Measurements from ENCODE around the gene PPP1R12A.

DNA sequence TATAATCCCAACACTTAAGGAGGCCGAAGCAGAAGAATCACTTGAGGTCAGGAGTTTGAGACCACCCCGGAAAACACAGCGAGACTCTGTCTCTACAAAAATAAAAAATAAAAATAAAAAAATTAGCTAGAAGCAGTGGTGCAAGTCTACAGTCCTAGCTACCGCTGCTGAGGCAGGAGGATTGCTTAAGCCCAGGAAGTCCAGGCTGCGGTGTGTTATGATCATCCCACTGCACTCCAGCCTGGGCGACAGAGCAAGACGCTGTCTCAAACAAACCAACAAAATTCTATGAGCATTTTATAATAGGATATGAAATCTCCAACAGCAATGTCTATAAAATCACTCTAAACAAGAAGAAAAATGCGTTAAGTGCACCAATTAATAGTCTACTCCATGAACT is 75.3 kb downstream of the PPP1R12A start:
- TF ChIP-seq POLR2A (IDR thresholded peaks at IDR 0.05; ENCODE audit: low read length) (no peak), RFX5 (IDR thresholded peaks at IDR 0.05) (no peak), EP300 (IDR thresholded peaks at IDR 0.05) (no peak), REST (IDR thresholded peaks at IDR 0.05) (no peak), CBX8 (IDR thresholded peaks at IDR 0.05) (no peak), RAD21 (conservative IDR thresholded peaks at IDR 0.05 in 1 of 2, IDR thresholded peaks at IDR 0.05 in 1 of 2) (no peak), HMGXB4 (CRISPR knock-in tag; IDR thresholded peaks at IDR 0.05; ENCODE audit: borderline replicate concordance) (no peak), JUN (IDR thresholded peaks at IDR 0.05) (no peak), POLR2AphosphoS2 (conservative IDR thresholded peaks at IDR 0.05; ENCODE audit: low read length) (no peak), CHD2 (IDR thresholded peaks at IDR 0.05; ENCODE audit: low read length, partially characterized antibody) (no peak)
- TF ChIP-seq, protein P1, sequence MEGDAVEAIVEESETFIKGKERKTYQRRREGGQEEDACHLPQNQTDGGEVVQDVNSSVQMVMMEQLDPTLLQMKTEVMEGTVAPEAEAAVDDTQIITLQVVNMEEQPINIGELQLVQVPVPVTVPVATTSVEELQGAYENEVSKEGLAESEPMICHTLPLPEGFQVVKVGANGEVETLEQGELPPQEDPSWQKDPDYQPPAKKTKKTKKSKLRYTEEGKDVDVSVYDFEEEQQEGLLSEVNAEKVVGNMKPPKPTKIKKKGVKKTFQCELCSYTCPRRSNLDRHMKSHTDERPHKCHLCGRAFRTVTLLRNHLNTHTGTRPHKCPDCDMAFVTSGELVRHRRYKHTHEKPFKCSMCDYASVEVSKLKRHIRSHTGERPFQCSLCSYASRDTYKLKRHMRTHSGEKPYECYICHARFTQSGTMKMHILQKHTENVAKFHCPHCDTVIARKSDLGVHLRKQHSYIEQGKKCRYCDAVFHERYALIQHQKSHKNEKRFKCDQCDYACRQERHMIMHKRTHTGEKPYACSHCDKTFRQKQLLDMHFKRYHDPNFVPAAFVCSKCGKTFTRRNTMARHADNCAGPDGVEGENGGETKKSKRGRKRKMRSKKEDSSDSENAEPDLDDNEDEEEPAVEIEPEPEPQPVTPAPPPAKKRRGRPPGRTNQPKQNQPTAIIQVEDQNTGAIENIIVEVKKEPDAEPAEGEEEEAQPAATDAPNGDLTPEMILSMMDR (IDR thresholded peaks at IDR 0.05): no peak
- TF ChIP-seq, protein P2, sequence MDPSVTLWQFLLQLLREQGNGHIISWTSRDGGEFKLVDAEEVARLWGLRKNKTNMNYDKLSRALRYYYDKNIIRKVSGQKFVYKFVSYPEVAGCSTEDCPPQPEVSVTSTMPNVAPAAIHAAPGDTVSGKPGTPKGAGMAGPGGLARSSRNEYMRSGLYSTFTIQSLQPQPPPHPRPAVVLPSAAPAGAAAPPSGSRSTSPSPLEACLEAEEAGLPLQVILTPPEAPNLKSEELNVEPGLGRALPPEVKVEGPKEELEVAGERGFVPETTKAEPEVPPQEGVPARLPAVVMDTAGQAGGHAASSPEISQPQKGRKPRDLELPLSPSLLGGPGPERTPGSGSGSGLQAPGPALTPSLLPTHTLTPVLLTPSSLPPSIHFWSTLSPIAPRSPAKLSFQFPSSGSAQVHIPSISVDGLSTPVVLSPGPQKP (IDR thresholded peaks at IDR 0.05; ENCODE audit: low read depth, low read length): no peak
- TF ChIP-seq, protein P3, sequence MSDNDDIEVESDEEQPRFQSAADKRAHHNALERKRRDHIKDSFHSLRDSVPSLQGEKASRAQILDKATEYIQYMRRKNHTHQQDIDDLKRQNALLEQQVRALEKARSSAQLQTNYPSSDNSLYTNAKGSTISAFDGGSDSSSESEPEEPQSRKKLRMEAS (IDR thresholded peaks at IDR 0.05): no peak
